NB4 (cell line): Measurements from ENCODE around the gene PXMP4.

Experiments used
- CTCF ChIP-seq: IDR thresholded peaks from one replicate; pipeline ENCODE4 v1.5.1; 2012; ENCODE audit warnings: low read depth, low read length
- POLR2A ChIP-seq: IDR thresholded peaks from 2 replicates; pipeline ENCODE4 v1.6.1; 2011; ENCODE audit warnings: mild to moderate bottlenecking; ENCODE audit not compliant: insufficient read length; ENCODE audit errors: extremely low read depth

DNA sequence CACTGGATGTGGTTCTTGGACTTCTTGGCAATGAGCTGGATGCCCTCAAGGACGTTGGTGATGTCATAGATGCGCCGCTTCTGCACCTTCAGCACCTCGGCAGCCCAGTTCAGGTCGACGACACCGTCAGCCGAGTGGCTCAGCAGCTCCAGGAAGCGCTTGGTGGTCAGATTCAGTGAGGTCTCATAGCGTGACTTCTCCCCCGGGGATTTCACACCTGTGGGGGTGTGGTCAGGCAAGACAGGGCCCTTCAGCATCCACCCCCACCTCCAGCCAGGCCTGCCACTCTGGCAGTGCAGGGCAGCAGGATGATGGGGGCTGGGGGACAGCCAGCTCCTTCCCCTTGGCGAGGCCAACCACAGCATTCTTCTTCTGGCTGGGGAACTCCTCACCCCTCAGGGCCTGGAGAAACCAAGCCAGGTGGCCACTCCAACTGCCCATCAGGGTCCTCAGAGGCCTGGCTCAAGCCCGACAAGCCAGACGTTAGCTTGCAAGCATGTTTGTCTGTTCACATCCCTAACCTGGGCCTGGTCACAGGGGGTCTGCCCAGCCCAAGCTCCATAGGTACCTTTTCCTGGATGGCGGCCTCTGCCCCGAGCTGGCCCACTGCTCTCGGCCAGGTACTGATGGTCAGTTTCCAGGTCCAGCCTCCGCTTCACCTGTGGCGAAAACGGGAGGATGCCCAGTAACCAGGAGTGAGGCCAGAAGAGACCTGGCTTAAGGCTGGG lies 40.2 kb downstream of the PXMP4 start:
- no peak for TF ChIP-seq CTCF
- no peak for TF ChIP-seq POLR2A
